Left lung (tissue), 10 donors: ENCODE data around the gene MTRFR. TPM values are rescaled to one million over a fixed set of nuclear protein-coding genes. Genes with fewer than 3 reads are reported as not detected.

ENCODE experiments used
- ATAC-seq: fragments of 200-7000 bp; cut with Tn5 transposase; one replicate; pipeline ENCODE4 v1.9.1; 2020; ENCODE audit warnings: moderate library complexity
- DNase-seq, 4 donors: peaks; one replicate each; pipeline ENCODE4 v3.0.0-alpha.2; 2013 to 2020
- H3K27ac ChIP-seq, 2 donors: fragments of 200-600 bp; sonication (generic) in 1 of 2; one replicate each; pipeline versions ENCODE4 v1.5.0 to v1.8.0; 2020 to 2021
- H3K27me3 ChIP-seq, 2 donors: fragments of 200-600 bp; sonication (generic) in 1 of 2; one replicate each; pipeline versions ENCODE4 v1.5.0 to v1.8.0; 2020 to 2021
- H3K36me3 ChIP-seq, 2 donors: fragments of 200-600 bp; sonication (generic) in 1 of 2; one replicate each; pipeline versions ENCODE4 v1.5.0 to v1.8.0; 2020 to 2021
- H3K4me1 ChIP-seq, 2 donors: fragments of 200-600 bp; one replicate each; pipeline ENCODE4 v1.8.0; 2021
- H3K4me3 ChIP-seq, 2 donors: fragments of 200-600 bp; sonication (generic) in 1 of 2; one replicate each; pipeline versions ENCODE4 v1.5.0 to v1.8.0; 2020 to 2021; ENCODE audit warnings: mild to moderate bottlenecking in 1 of 2
- H3K9me3 ChIP-seq, 2 donors: fragments of 200-600 bp; sonication (generic) in 1 of 2; one replicate each; pipeline versions ENCODE4 v1.5.0 to v1.8.0; 2020 to 2021
- CTCF ChIP-seq, 2 donors: fragments of 200-600 bp; sonication (generic) in 1 of 2; IDR thresholded peaks; one replicate each; pipeline versions ENCODE4 v1.5.0 to v1.8.0; 2021; ENCODE audit warnings: antibody characterized with exemption in 2 of 2
- intact Hi-C, 2 donors: fragments of 100-400 bp; cut with DNase I; formaldehyde crosslinking; loops; one replicate each; pipeline versions ENCODE4 v1.11.2 to v1.14.2; 2022
- polyA plus RNA-seq, 6 donors: library from polyadenylated mRNA; unstranded; fragments of 120-200 nt; gene quantifications; one replicate each; pipeline ENCODE4 v1.2.1, GENCODE V29; 2013; ENCODE audit not compliant: insufficient read length in 6 of 6
- total RNA-seq, 2 donors: library from RNA; stranded (reverse); fragmentation: NEBNext Ultra II Directional; extraction: Animal tissue kit (Norgen Biotek cat#: 25700); gene quantifications; one replicate each; pipeline ENCODE4 v1.2.1, GENCODE V29; 2021
- donor health status: DM: no; HTN: yes; CAD: no.
- donor health status: DM: no; HTN: no; CAD: no.

The MTRFR gene
- total and polyA plus RNA-seq, 8 donors: 13.2 to 28.5 (median 25.9) TPM

- Histone ChIP-seq H3K4me1 (peaks cover 12 to 34% of the 10 kb centered on the region in 2 donors), H3K9me3 (no peaks in the 10 kb centered on the region), H3K27ac (no peak overlapping the region), H3K4me3 (no peak overlapping the region), H3K27me3 (no peaks in the 10 kb centered on the region), H3K36me3 (peaks cover 0 to 58% of the 10 kb centered on the region in 2 donors)
- no peak for TF ChIP-seq CTCF (IDR thresholded peaks at IDR 0.05)
- intact Hi-C loops: no loop called here
- DNase-seq (no peak), ATAC-seq (no peak)
These were observed 32.8 kb downstream of the MTRFR start for GRCh38 chr12:123265851-123266678.

GRCh38 chr12:123266679-123267277 lies 33.5 kb downstream of the MTRFR start:
- DNase-seq (no peak), ATAC-seq (no peak)
- peaks cover 12 to 34% of the 10 kb centered on the region in 2 donors for H3K4me1 ChIP-seq
- no peaks in the 10 kb centered on the region for H3K9me3 ChIP-seq
- no peak overlapping the region for H3K4me3 ChIP-seq
- no peak overlapping the region for H3K27ac ChIP-seq
- no peaks in the 10 kb centered on the region for H3K27me3 ChIP-seq
- intact Hi-C loops: no loop called here
- peaks cover 0 to 51% of the 10 kb centered on the region in 2 donors for H3K36me3 ChIP-seq
- no peak for TF ChIP-seq CTCF (IDR thresholded peaks at IDR 0.05)

GRCh38 chr12:123267335-123267920 lies 34.2 kb downstream of the MTRFR start:
- Histone ChIP-seq H3K9me3 (no peaks in the 10 kb centered on the region), H3K36me3 (peaks cover 0 to 44% of the 10 kb centered on the region in 2 donors), H3K4me3 (no peak overlapping the region), H3K4me1 (peaks cover 12 to 39% of the 10 kb centered on the region in 2 donors), H3K27me3 (no peaks in the 10 kb centered on the region), H3K27ac (peak overlapping the region; percentile 26 to 78)
- TF ChIP-seq CTCF (IDR thresholded peaks at IDR 0.05): no peak
- DNase-seq: no peak
- no peak for ATAC-seq
- intact Hi-C loops: no loop called here

- H3K27me3 ChIP-seq: no peaks in the 10 kb centered on the region
- TF ChIP-seq CTCF (IDR thresholded peaks at IDR 0.05): no peak
- intact Hi-C loops: no loop called here
- H3K36me3 ChIP-seq: peaks cover 0 to 37% of the 10 kb centered on the region in 2 donors
- H3K4me1 ChIP-seq: peaks cover 12 to 41% of the 10 kb centered on the region in 2 donors
- DNase-seq (peak in 2 of 4 donors; percentile 40 to 78), ATAC-seq (no peak)
- H3K4me3 ChIP-seq: peak overlapping the region in 1 of 2 donors; percentile 14
- peak overlapping the region; percentile 78 to 81 for H3K27ac ChIP-seq
- H3K9me3 ChIP-seq: no peaks in the 10 kb centered on the region
These were observed 35.0 kb downstream of the MTRFR start for GRCh38 chr12:123267991-123268843.
